GM10847 (cell line): ENCODE measurements around the gene AMPD1.

Source experiments
- POLR2A ChIP-seq: IDR thresholded peaks from 2 replicates; pipeline ENCODE4 v1.6.1; 2011; ENCODE audit not compliant: insufficient read length; ENCODE audit errors: extremely low read depth

Gene AMPD1

DNA sequence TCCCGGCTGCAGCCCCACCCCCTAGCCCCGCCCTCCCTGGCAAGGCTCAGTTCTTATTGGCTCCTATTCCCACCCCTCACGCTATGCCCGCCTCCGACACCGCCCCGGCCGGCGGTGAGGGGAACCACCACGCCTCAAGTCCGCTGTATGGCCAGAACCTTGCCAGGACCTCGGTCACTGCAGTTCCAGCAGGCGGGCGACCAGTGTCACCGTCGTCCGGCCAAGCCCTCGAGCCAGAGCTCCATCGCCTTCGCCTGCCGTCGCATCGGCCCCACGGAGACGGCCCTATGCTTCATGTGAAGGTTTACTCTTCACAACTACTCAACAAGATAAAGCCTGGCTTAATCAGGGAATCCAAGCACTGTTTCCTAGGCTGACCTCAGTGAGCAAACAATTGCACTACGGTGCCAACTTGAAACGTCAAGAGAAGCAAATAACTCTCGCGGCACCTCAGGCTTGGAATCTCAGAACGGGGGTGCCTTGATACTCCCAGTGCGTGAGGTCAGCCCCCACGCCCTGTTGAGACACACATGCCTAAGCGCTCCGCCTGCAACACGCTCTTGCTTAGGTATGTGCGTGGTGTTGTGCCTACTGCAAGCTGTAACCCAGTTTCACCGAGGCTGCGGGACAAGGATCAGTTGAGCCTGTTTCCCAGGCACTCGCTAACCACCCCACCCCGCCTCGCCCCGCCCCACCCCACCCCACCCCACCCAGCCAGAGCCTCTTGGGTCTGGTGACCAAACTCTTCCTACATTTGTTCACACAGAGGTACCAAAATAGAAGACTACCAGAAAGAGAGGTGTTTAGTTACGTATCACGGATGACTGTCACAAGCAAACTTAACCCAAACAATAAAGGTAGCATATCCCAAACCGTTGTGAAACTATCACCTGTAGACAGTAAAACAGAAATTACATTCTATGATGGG, 25.0 kb downstream of the AMPD1 start:
- TF ChIP-seq POLR2A = no peak

DNA sequence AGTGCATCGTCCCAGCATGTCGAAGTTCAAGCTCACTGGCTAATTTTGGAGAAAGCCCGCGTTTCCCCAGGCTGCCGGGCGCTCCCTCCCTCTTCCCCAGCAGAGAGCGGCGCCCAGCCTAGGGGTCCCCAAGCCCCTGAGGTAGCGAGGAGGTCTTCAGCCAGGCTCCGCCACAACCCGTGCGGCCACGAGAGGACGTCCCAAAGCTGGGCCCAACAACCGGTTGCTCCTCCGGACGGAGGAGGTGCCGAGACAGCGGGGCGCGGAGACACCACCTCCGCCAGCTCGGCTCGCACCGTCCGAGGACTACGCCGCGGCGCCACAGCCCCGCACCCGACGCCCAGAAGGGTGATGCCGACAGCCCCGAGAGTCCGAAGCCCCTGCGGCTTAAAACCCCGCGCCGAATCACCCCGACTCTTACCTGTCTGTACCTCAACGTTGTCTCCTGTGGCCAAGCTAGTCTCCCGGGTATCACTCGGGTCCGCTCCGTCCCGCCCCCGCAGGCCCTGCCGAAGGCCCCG, 25.7 kb downstream of the AMPD1 start, which contains the start of gene DENND2C:
DENND2C (minus strand) TSS at position 488 of the 521 bp plus-strand sequence. CDS start 44,065 bp downstream, outside the sequence.
- no peak for TF ChIP-seq POLR2A

DNA sequence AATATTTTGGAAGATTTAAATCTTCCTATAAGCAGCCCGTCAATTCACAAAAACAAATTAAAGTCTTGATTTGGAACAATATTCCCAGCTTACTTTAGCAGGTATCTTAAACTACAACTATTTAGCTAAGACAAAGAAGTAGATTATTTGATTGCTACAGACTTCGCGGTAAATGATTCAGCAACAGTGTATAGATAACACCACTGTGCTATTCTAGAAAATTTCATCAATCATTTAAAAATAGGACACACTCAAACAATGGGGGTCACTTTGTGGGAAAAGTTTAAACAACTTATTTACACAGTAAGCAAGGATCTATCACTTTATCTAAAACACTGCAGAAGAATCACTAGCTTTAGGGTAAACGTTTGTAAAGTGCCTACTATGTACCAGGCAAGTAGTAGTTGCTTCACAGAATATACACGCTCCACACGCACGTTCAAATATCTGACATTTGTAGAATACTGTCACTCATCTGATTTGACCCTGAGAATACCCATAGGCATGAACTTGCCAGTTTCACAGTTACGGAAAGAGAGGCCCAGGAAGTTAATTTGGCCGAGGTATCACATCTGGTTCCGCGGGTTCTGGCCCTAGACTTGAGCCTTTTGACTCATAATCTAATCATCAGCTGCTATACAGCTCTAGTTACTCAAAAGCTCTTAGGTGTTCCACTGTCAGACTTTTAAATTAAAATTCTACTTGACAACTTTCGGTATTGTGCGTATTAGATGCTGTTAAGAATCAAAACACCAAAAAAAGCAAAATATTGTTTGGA, 26.4 kb downstream of the AMPD1 start:
- TF ChIP-seq POLR2A = no peak

DNA sequence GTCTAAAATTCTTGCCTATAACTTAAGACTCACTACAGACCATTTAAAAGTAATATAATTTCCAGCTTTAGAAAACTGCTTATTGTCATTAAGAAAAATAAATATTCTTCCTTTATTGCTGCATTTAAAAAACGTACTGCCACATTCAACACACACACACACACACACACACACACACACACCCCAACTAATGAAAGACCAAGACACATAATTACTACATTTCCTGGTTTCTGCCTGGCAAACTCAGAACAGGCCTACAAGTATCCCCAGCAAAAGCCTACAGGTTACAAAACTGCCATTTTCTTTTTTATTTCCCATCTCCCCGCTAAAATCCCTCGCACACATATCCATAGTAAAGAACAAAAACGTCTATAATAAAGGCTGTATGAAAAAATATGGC, 27.0 kb downstream of the AMPD1 start:
- no peak for TF ChIP-seq POLR2A

DNA sequence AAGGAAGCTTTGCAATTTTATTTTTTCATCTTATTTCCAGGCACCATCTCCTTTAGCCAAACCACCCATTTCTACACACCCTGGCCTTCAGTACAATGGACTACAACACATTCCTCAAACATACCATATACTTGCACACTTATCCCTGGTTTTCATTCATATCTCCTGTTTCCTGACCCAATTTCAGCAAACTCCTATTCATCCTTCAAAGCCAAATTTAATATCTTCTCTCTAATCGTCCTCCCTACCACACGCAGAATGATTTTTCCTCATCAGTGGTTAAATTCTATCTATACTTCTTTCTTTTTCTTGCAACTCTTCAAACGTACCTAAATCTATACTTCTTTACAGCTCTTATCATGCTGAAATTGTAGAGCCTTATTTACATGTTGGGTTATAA, 28.4 kb downstream of the AMPD1 start:
- no peak for TF ChIP-seq POLR2A

DNA sequence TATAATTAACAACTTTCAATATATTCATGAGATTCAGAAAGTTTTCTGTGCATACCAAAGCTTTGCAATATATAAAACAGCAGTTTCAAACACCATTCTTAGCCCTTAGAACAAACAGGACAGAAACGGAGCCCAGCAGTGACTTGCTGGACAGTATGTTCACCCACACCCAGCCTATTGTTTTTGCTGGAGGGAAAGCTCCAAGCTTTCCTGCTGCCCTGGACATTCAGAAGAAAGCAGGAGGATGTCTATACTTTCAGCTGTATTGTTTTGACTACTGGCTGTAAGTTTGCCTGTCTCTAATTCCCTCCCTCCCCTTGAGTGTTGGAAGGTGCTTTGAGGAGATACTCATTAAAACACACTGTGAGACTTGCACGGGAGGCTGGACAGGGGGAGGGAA, 35.1 kb downstream of the AMPD1 start:
- no peak for TF ChIP-seq POLR2A

DNA sequence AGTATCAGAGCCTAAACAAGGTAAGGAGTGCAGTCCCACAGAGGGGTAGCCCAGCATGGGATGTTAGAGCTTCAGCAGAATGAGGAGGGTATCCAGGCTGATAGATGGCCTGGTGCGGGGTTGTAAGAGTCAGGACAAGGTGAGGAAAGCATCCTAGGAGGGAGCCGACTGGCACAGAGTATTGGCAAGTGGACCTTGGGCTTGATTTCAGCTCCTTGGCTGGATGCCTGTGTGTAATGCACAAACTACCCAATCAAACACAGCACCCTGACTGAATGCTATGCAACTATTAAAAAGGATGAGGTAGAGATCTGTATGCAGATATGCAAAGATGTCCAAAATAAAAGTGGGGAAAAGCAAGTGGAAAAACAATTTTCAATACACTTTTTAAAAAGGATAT, 43.5 kb downstream of the AMPD1 start:
- no peak for TF ChIP-seq POLR2A

DNA sequence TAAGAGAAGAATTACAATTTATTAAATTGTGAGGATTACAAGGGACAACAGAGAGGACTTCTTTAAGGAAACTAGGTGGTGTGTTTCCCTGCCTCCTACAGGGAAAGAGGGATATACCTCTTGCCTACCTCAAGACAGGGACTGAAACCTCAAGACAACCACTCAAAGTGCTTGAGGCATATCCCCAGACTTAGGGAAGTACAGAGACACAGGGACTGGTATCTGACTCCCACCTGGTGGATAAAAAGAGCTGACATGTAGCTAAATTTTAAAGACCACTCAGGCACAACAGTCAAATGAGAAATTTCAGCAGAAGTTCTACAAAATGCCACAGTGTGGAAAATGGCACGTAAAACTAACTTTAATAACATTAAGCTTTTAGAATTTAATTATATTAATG, 46.8 kb downstream of the AMPD1 start:
- TF ChIP-seq POLR2A = no peak

DNA sequence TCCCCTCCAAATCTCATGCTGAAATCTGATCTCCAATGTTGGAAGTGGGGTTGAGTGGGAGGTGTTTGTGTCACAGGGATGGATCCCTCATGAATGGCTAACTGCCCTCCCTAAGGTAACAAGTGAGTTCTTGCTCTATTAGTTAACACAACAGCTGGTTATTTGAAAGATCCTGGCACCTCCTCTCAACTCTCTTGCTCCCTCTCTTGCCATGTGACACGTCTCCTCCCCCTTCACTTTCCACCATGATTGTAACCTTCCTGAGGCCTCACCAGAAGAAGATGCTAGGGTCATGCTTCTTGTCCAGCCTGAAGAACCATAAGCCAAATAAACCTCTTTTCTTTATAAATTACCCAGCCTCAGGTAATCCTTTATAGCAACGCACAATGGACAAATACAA, 54.0 kb downstream of the AMPD1 start:
- no peak for TF ChIP-seq POLR2A

DNA sequence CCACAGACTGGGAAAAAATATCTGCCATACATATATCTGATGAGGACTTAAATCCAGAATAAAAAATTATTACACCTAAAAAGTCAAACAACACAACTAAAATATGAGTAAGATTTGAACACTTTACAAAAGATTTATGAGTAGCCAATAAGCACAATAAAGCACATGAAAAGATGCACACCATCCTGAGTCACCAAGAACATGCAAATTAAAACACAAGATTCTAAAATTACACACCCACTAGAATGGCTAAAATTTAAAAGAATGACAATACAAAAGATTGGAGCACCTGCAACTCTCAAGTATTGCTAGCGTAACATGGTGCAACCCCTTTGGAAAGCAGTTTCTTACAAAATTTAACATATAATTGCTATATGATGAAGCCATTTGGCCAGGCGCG, 56.4 kb downstream of the AMPD1 start:
- no peak for TF ChIP-seq POLR2A

DNA sequence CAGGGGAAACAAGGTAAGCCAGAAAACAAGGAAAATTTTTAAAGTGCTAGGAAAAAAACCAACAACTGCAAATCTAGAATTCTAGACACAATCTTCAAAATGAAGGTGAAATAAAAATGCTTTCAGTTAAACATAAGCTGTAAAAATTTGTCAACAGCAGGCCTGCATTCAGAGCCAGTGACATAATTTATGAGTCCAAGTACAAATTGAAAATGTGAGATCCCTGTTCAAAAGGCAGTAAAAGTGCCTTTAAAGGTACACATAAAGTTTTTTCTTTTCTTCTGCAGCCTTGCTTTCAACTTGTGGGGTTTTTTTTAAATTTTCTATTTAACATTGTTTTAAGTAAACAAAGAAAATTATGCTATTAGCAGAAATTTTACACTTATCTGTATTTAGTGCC, 62.9 kb downstream of the AMPD1 start:
- no peak for TF ChIP-seq POLR2A

DNA sequence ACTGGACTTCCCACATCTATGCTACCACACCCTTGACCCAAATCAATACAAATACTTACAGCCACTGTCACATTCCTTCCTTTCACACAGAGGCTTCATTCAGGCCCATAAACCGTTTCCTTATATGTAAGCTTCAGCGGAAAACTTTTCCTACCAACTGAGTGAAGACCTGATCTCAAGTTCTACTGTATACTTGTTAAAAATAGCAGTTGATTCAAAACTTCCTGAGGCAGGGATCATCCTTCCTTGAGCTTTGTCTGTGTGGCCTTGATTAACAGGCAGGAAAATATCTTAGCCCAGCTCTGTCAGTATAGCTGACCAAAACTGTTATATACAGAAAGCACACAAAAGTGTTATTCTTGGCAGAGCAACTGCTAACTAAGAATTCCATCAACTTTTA, 68.2 kb downstream of the AMPD1 start:
- no peak for TF ChIP-seq POLR2A

DNA sequence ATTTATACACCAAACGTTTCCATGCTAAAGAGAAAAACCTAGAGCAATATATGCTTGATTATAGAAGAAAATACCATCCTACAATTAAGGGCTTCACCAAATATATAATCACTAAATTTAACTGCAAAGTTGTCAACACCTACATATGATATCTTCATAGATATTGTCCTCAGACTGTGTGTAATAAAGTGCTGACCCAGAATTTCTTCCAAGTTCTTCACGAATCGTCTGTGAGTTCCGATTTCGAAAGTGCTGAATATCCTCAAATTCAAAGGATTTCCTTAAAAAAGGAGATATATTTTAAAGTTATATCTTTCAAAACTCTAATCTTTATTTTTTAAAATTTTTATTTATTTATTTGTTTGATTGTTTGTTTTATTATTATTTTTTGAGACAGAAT, 72.0 kb downstream of the AMPD1 start:
- no peak for TF ChIP-seq POLR2A
